ENCODE results near the gene FBXO2.
A peak's percentile ranks its signal among the peaks of the same experiment; 100 is the strongest.

FBXO2 gene

GRCh38 chr1:11651017-11651416, 3.2 kb downstream of the FBXO2 start:
- TF ChIP-seq ZNF8 (CRISPR knock-in tag; IDR thresholded peaks at IDR 0.05) (no peak), SNAI2 (CRISPR knock-in tag; IDR thresholded peaks at IDR 0.05) (no peak), CSDC2 (CRISPR knock-in tag; IDR thresholded peaks at IDR 0.05) (no peak), GLIS3 (CRISPR knock-in tag; IDR thresholded peaks at IDR 0.05) (no peak), CSRNP3 (CRISPR knock-in tag; IDR thresholded peaks at IDR 0.05) (no peak), PPARA (CRISPR knock-in tag; IDR thresholded peaks at IDR 0.05; ENCODE audit: borderline replicate concordance) (no peak), PATZ1 (CRISPR knock-in tag; IDR thresholded peaks at IDR 0.05; ENCODE audit: borderline replicate concordance) (no peak), CREB5 (CRISPR knock-in tag; IDR thresholded peaks at IDR 0.05; ENCODE audit: low read depth) (no peak), TOX (CRISPR knock-in tag; IDR thresholded peaks at IDR 0.05; ENCODE audit: borderline replicate concordance) (no peak), ZNF70 (CRISPR knock-in tag; IDR thresholded peaks at IDR 0.05) (no peak), TSHZ2 (CRISPR knock-in tag; IDR thresholded peaks at IDR 0.05) (no peak), TCF4 (CRISPR knock-in tag; IDR thresholded peaks at IDR 0.05; ENCODE audit: borderline replicate concordance) (no peak), OSR1 (CRISPR knock-in tag; IDR thresholded peaks at IDR 0.05) (no peak), ISL1 (CRISPR knock-in tag; IDR thresholded peaks at IDR 0.05) (no peak), ZNF565 (CRISPR knock-in tag; conservative IDR thresholded peaks at IDR 0.05; ENCODE audit: low read depth) (no peak)
- ATAC-seq, result no peak

- peak; percentile 84 for ATAC-seq
- TF ChIP-seq ZFP3 (CRISPR knock-in tag; IDR thresholded peaks at IDR 0.05), result peak; percentile 92
- TF ChIP-seq CSDC2 (CRISPR knock-in tag; IDR thresholded peaks at IDR 0.05), result no peak
These were observed 3.8 kb downstream of the FBXO2 start for GRCh38 chr1:11650331-11650991.

GRCh38 chr1:11649624-11650330, 4.5 kb downstream of the FBXO2 start:
- no peak for ATAC-seq
- TF ChIP-seq SNAI2 (CRISPR knock-in tag; IDR thresholded peaks at IDR 0.05), result no peak
- no peak for TF ChIP-seq ARNTL (CRISPR knock-in tag; IDR thresholded peaks at IDR 0.05; ENCODE audit: borderline replicate concordance, low read depth)
- no peak for TF ChIP-seq ZC3H10 (CRISPR knock-in tag; IDR thresholded peaks at IDR 0.05)
- no peak for TF ChIP-seq TCF4 (CRISPR knock-in tag; IDR thresholded peaks at IDR 0.05; ENCODE audit: borderline replicate concordance)
- TF ChIP-seq OSR1 (CRISPR knock-in tag; IDR thresholded peaks at IDR 0.05), result no peak
- no peak for TF ChIP-seq RARB (CRISPR knock-in tag; IDR thresholded peaks at IDR 0.05)
- no peak for TF ChIP-seq ZFP30 (CRISPR knock-in tag; IDR thresholded peaks at IDR 0.05)
- no peak for TF ChIP-seq BACH2 (CRISPR knock-in tag; IDR thresholded peaks at IDR 0.05; ENCODE audit: borderline replicate concordance)
- TF ChIP-seq CREB5 (CRISPR knock-in tag; IDR thresholded peaks at IDR 0.05; ENCODE audit: low read depth), result no peak
- no peak for TF ChIP-seq PPARA (CRISPR knock-in tag; IDR thresholded peaks at IDR 0.05; ENCODE audit: borderline replicate concordance)
- no peak for TF ChIP-seq GLIS3 (CRISPR knock-in tag; IDR thresholded peaks at IDR 0.05)
- TF ChIP-seq ZFP3 (CRISPR knock-in tag; IDR thresholded peaks at IDR 0.05), result no peak
- no peak for TF ChIP-seq TOX (CRISPR knock-in tag; IDR thresholded peaks at IDR 0.05; ENCODE audit: borderline replicate concordance)
- TF ChIP-seq POU6F1 (CRISPR knock-in tag; IDR thresholded peaks at IDR 0.05; ENCODE audit: borderline replicate concordance, low read depth), result no peak
- no peak for TF ChIP-seq CSDC2 (CRISPR knock-in tag; IDR thresholded peaks at IDR 0.05)
- no peak for TF ChIP-seq ZNF70 (CRISPR knock-in tag; IDR thresholded peaks at IDR 0.05)
- TF ChIP-seq TSHZ2 (CRISPR knock-in tag; IDR thresholded peaks at IDR 0.05), result no peak
- TF ChIP-seq ESRRG (CRISPR knock-in tag; IDR thresholded peaks at IDR 0.05), result no peak
